Mesenchymal stem cell (in vitro differentiated cells and primary cell): ENCODE measurements around the gene FAM98A.
A peak's percentile ranks its signal among the peaks of the same experiment; 100 is the strongest.

Source experiments
- DNase-seq: peaks from one replicate; pipeline ENCODE4 v3.0.0-alpha.2; 2013
- H2AFZ ChIP-seq: one replicate; pipeline ENCODE4 v1.6.1; 2013; ENCODE audit warnings: low read depth, mild to moderate bottlenecking, control low read depth, inconsistent platforms, low read length, moderate library complexity
- H2AK5ac ChIP-seq: 2 replicates; pipeline ENCODE4 v1.6.1; 2013; ENCODE audit warnings: low read length, moderate library complexity, mild to moderate bottlenecking, inconsistent platforms; ENCODE audit not compliant: severe bottlenecking
- H2BK120ac ChIP-seq: one replicate; pipeline ENCODE4 v1.6.1; 2013; ENCODE audit warnings: low read depth, mild to moderate bottlenecking, inconsistent platforms, low read length, moderate library complexity
- H2BK12ac ChIP-seq, 2 experiments: one replicate each; pipeline ENCODE4 v1.6.1; 2013; ENCODE audit warnings: inconsistent platforms in 2 of 2, low read length in 2 of 2, mild to moderate bottlenecking in 2 of 2, moderate library complexity in 2 of 2, control low read depth in 1 of 2
- H2BK15ac ChIP-seq: one replicate; pipeline ENCODE4 v1.6.1; 2013; ENCODE audit warnings: mild to moderate bottlenecking, low read depth, inconsistent platforms; ENCODE audit not compliant: poor library complexity, severe bottlenecking
- H2BK5ac ChIP-seq: 2 replicates; pipeline ENCODE4 v1.6.1; 2013; ENCODE audit warnings: low read depth, mild to moderate bottlenecking, low read length, control low read depth, inconsistent platforms; ENCODE audit not compliant: poor library complexity, severe bottlenecking
- H3K14ac ChIP-seq, 2 experiments: one replicate each; pipeline ENCODE4 v1.6.1; 2013; ENCODE audit warnings: inconsistent platforms in 2 of 2, low read length in 2 of 2, control low read depth in 1 of 2, mild to moderate bottlenecking in 1 of 2, moderate library complexity in 1 of 2
- H3K18ac ChIP-seq, 2 experiments: one replicate each; pipeline ENCODE4 v1.6.1; 2013; ENCODE audit warnings: inconsistent platforms in 2 of 2, low read length in 2 of 2, control low read depth in 1 of 2, low read depth in 1 of 2, mild to moderate bottlenecking in 1 of 2
- H3K23ac ChIP-seq, 2 experiments: one replicate each; pipeline ENCODE4 v1.6.1; 2013; ENCODE audit warnings: inconsistent platforms in 2 of 2, low read length in 2 of 2, mild to moderate bottlenecking in 2 of 2, moderate library complexity in 2 of 2, control low read depth in 1 of 2
- H3K27ac ChIP-seq: 2 replicates; pipeline ENCODE4 v1.5.1; 2013; ENCODE audit warnings: mild to moderate bottlenecking, moderate library complexity, low read length, control low read depth, inconsistent platforms; ENCODE audit not compliant: poor library complexity, severe bottlenecking
- H3K27me3 ChIP-seq, 2 experiments: 2 replicates each; pipeline versions ENCODE4 v1.6.1 to v1.7.0; 2013; ENCODE audit warnings: low read length in 2 of 2, mild to moderate bottlenecking in 2 of 2, moderate library complexity in 2 of 2, control low read depth in 1 of 2, inconsistent platforms in 1 of 2; ENCODE audit not compliant: control insufficient read depth in 1 of 2, insufficient read depth in 1 of 2
- H3K36me3 ChIP-seq, 2 experiments: 2 replicates each; pipeline versions ENCODE4 v1.6.1 to v1.7.0; 2013; ENCODE audit warnings: low read length in 2 of 2, control low read depth in 1 of 2, inconsistent platforms in 1 of 2, low read depth in 1 of 2, mild to moderate bottlenecking in 1 of 2; ENCODE audit not compliant: insufficient read depth in 2 of 2, control insufficient read depth in 1 of 2
- H3K4ac ChIP-seq, 2 experiments: one replicate each; pipeline ENCODE4 v1.6.1; 2013; ENCODE audit warnings: inconsistent platforms in 2 of 2, low read length in 2 of 2, mild to moderate bottlenecking in 2 of 2, moderate library complexity in 2 of 2, control low read depth in 1 of 2, low read depth in 1 of 2
- H3K4me1 ChIP-seq: 2 replicates; pipeline ENCODE4 v1.6.1; 2013; ENCODE audit warnings: low read depth, low read length, control low read depth; ENCODE audit not compliant: control insufficient read depth, insufficient read depth
- H3K4me2 ChIP-seq: 2 replicates; pipeline ENCODE4 v1.6.1; 2013; ENCODE audit warnings: low read length, mild to moderate bottlenecking, inconsistent platforms; ENCODE audit not compliant: poor library complexity, severe bottlenecking
- H3K4me3 ChIP-seq, 2 experiments: 2 replicates each; pipeline versions ENCODE4 v1.5.1 to v1.7.0; 2013; ENCODE audit warnings: low read length in 2 of 2, mild to moderate bottlenecking in 2 of 2, control low read depth in 1 of 2, low read depth in 1 of 2; ENCODE audit not compliant: insufficient read depth in 1 of 2
- H3K79me1 ChIP-seq: replicated peaks from 2 replicates; pipeline ENCODE4 v1.6.1; 2013; ENCODE audit warnings: mild to moderate bottlenecking, control low read depth, low read length, inconsistent platforms; ENCODE audit not compliant: poor library complexity, severe bottlenecking
- H3K9ac ChIP-seq: 2 replicates; pipeline ENCODE4 v1.7.0; 2013; ENCODE audit warnings: mild to moderate bottlenecking, low read length, moderate library complexity
- H3K9me3 ChIP-seq: 2 replicates; pipeline ENCODE4 v1.7.0; 2013; ENCODE audit warnings: mild to moderate bottlenecking, low read length; ENCODE audit not compliant: control insufficient read depth
- H4K8ac ChIP-seq: one replicate; pipeline ENCODE4 v1.6.1; 2013; ENCODE audit warnings: inconsistent platforms, mild to moderate bottlenecking, low read length, moderate library complexity
- H4K91ac ChIP-seq: one replicate; pipeline ENCODE4 v1.6.1; 2013; ENCODE audit warnings: mild to moderate bottlenecking, low read length, inconsistent platforms
- WGBS: methylation state at CpG from one replicate; pipeline ENCODE4 v1.1.7; 2013; ENCODE audit warnings: mixed read lengths; 5-methylcytosine and 5-hydroxymethylcytosine counted together

The FAM98A gene

DNA sequence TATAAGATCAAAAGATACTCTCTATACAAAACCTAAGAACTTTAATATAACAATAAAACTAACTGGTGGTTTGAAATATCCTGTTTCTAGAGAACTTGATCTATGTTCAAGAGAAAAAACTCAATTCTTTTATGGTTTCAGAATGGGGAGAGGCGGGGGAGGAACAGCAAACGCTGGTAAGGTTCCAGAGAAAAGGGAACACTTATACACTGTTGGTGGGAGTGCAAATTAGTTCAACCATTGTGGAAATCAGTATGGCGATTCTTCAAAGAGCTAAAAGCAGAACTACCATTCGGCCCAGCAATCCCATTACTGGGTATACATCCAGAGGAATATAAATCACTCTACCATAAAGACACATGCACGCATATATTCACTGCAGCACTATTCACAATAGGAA, 17.2 kb downstream of the FAM98A start:
- Histone ChIP-seq H3K4me3 (no peak overlapping the region), H4K91ac (no peak overlapping the region), H2BK12ac (no peak overlapping the region), H3K4ac (no peak overlapping the region), H2BK5ac (no peak overlapping the region), H3K79me1 (peaks cover 12% of the 10 kb centered on the region), H2AK5ac (no peak overlapping the region), H3K23ac (no peak overlapping the region), H3K4me1 (peaks cover 3% of the 10 kb centered on the region), H4K8ac (no peak overlapping the region), H2AFZ (no peak overlapping the region), H3K27ac (no peak overlapping the region), H3K9ac (no peak overlapping the region), H3K36me3 (peaks cover 13 to 48% of the 10 kb centered on the region in 2 experiments), H3K14ac (no peak overlapping the region), H2BK15ac (no peak overlapping the region), H3K27me3 (no peaks in the 10 kb centered on the region), H3K9me3 (no peaks in the 10 kb centered on the region), H3K18ac (no peak overlapping the region), H2BK120ac (no peak overlapping the region), H3K4me2 (no peak overlapping the region)
- 87% methylated on average over 5 of the region's 5 CpGs for WGBS
- DNase-seq = no peak

DNA sequence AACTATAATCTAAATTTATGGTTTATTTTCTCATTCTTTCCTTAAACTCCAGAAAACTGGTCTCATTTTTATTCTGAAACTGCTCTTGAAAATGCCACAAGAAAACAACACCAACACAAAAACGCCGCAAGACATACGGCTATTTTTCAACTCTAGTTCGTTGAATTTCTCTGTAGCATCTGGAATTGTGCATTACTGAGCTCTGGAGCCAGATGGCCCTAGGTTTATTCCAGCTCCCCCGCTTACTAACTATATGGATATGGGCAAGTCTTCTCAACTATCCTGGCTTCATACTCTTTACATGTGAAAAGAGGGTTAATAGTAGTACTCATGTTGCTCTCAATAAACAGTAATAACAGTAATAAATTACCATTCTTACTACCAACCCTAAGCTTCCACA, 19.9 kb downstream of the FAM98A start:
- no peaks in the 10 kb centered on the region for H3K9me3 ChIP-seq

DNA sequence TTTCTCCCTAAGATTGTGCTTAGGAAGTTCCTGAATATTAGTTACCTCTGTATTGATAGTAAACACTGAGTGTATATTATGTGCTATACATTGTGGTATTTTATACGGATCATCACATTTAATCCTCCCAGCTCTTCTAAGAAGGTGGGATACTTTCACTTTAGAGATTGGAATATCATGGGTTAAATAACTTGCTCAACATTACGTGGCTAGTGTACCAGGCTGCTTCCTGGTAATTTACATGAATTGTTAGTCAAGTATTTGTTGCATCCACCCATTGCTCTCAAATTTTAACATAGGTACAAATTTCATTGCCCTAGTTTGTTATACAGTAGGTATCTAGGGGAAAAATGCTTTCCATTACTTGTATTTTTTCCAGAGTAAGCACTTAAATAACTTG, 21.4 kb downstream of the FAM98A start:
- no peak overlapping the region for H3K14ac ChIP-seq
- no peak overlapping the region for H2AFZ ChIP-seq
- no peaks in the 10 kb centered on the region for H3K9me3 ChIP-seq
- H3K4me2 ChIP-seq = no peak overlapping the region
- H3K4me1 ChIP-seq = peaks cover 3% of the 10 kb centered on the region
- H3K18ac ChIP-seq = no peak overlapping the region
- peak; percentile 45 for DNase-seq
- H2BK120ac ChIP-seq = no peak overlapping the region
- peaks cover 3 to 12% of the 10 kb centered on the region in 2 experiments for H3K36me3 ChIP-seq
- H3K4me3 ChIP-seq = peak overlapping the region in 1 of 2 experiments; percentile 32
- H2BK15ac ChIP-seq = no peak overlapping the region
- no peak overlapping the region for H3K27ac ChIP-seq
- no peak overlapping the region for H2BK12ac ChIP-seq
- no peak overlapping the region for H2AK5ac ChIP-seq
- H3K27me3 ChIP-seq = no peaks in the 10 kb centered on the region
- no peak overlapping the region for H2BK5ac ChIP-seq
- H4K91ac ChIP-seq = no peak overlapping the region
- H3K23ac ChIP-seq = no peak overlapping the region
- WGBS = no CpG with 5 or more reads among the region's 2 CpGs
- H3K9ac ChIP-seq = peak overlapping the region; percentile 60
- peaks cover 12% of the 10 kb centered on the region for H3K79me1 ChIP-seq
- H3K4ac ChIP-seq = no peak overlapping the region
- H4K8ac ChIP-seq = no peak overlapping the region

More for the DNA sequence above, 19.9 kb downstream of the FAM98A start:
- Histone ChIP-seq H4K8ac (no peak overlapping the region), H3K4me1 (peaks cover 3% of the 10 kb centered on the region), H3K4me3 (no peak overlapping the region), H4K91ac (no peak overlapping the region), H2AFZ (no peak overlapping the region), H3K27ac (no peak overlapping the region), H3K4me2 (no peak overlapping the region), H3K27me3 (no peaks in the 10 kb centered on the region), H2BK120ac (no peak overlapping the region), H3K14ac (no peak overlapping the region), H3K18ac (no peak overlapping the region), H3K79me1 (peaks cover 12% of the 10 kb centered on the region), H3K4ac (no peak overlapping the region), H2BK12ac (no peak overlapping the region), H3K9ac (no peak overlapping the region), H3K23ac (no peak overlapping the region), H3K36me3 (peaks cover 3 to 22% of the 10 kb centered on the region in 2 experiments), H2AK5ac (no peak overlapping the region), H2BK5ac (no peak overlapping the region), H2BK15ac (no peak overlapping the region)
- 82% methylated on average over 4 of the region's 5 CpGs for WGBS
- DNase-seq = no peak

DNA sequence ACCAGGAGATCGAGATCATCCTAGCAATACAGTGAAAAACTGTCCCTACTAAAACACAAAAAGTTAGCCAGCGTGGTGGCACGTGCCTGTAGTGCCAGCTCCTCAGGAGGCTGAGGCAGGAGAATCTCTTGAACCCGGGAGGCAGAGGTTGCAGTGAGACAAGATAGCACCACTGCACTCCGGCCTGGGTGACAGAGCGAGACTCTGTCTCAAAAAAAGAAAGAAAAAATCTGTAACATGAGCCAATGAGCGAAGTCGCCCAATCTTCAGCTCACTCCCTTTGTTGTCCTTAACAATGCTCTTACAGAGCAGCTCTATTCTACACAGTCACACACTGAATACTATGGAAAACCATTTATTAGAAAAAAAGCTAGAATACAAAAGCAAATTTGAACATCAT, 22.0 kb downstream of the FAM98A start:
- H2BK12ac ChIP-seq = no peak overlapping the region
- H3K4me1 ChIP-seq = peaks cover 3% of the 10 kb centered on the region
- no peak overlapping the region for H3K23ac ChIP-seq
- no peak overlapping the region for H2BK120ac ChIP-seq
- no peaks in the 10 kb centered on the region for H3K27me3 ChIP-seq
- no peak overlapping the region for H3K4me3 ChIP-seq
- no peak overlapping the region for H2BK15ac ChIP-seq
- no peak overlapping the region for H2AFZ ChIP-seq
- no peaks in the 10 kb centered on the region for H3K9me3 ChIP-seq
- H3K14ac ChIP-seq = no peak overlapping the region
- no peak overlapping the region for H3K4ac ChIP-seq
- peaks cover 3 to 6% of the 10 kb centered on the region in 2 experiments for H3K36me3 ChIP-seq
- peak overlapping the region; percentile 60 for H3K9ac ChIP-seq
- H3K18ac ChIP-seq = no peak overlapping the region
- no peak overlapping the region for H4K8ac ChIP-seq
- no peak overlapping the region for H4K91ac ChIP-seq
- H3K79me1 ChIP-seq = peaks cover 10% of the 10 kb centered on the region
- DNase-seq = no peak
- no peak overlapping the region for H3K4me2 ChIP-seq
- H2AK5ac ChIP-seq = no peak overlapping the region
- 95% methylated on average over 6 of the region's 8 CpGs for WGBS
- no peak overlapping the region for H2BK5ac ChIP-seq
- H3K27ac ChIP-seq = no peak overlapping the region
